ENCODE data around the gene DCN.

DNA sequence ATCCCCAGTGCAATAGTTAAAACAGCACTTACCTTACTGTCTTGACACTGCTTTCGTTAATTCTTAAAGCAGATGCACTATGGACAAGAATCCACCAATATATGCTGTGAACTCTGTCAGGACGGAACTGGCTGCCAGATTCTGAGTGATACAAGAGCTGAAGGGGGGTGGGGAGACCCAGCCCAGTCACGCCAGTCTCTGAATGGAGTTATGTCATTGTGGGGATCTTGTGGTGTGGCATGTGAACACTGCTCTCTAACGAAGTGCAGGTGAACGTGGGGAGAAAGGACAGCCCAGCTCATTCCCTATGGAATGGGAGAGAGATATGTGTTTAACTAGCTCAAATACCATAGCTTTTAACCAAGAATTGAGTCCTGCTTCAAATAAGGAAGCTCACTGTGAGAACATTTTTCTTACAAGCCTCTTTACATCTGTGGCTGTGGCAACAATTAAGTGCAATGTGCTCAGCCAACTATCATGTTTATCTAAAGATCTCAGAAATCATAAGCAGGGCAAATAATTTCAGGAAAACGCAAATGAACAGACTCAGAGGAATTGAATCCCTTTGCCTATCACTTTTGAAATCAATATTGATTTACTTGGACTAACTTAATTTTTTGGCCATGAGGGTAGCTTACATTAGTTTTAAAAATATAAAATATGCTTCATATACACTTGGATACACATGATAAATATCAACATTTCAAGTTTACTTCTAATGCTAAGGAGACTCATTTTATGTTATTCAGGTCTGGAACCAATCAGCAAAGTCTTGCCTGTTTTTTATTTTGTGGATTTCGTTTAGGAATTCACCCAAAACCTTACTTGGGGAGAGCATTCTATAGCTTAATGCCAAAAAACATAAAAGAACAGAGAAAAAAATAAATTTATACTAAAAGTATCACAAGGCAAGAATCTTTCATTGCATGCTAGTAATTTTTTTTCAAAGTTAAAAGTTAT, 71.0 kb downstream of the DCN start, which contains the start of gene LUM:
- no peak for TF ChIP-seq CTCF (conservative IDR thresholded peaks at IDR 0.05; ENCODE audit: low read length)
- TF ChIP-seq EZH2phosphoT487 (IDR thresholded peaks at IDR 0.05; ENCODE audit: borderline replicate concordance) = no peak

All from Loucy (cell line).